H54 (cell line): ENCODE measurements around the gene GPR63.
"Not testable (repeated sequence)": the region's sequence is repeated elsewhere in the genome, so short reads cannot be mapped to it uniquely, and the experiment has no call there.

Source experiments
- DNase-seq: peaks from one replicate; pipeline ENCODE4 v3.0.0; 2011; ENCODE audit warnings: low spot score, mixed read lengths; ENCODE audit not compliant: insufficient read length
- FAIRE-seq: peaks from 3 replicates; lab custom pipeline; 2011; peaks lifted over from hg19 to GRCh38; lab: Jason Lieb, UNC
- POLR2A ChIP-seq: IDR thresholded peaks from 2 replicates; pipeline ENCODE4 v1.6.1; 2011; ENCODE audit warnings: low read depth, mild to moderate bottlenecking, low read length

The GPR63 gene

GRCh38 chr6:96837081-96837971 is at the start of gene GPR63:
GPR63 (minus strand) TSS chr6:96837477; CDS start chr6:96799731, 37,746 bp downstream.
- DNase-seq = peak; percentile 9
- TF ChIP-seq POLR2A = peak; percentile 73
- FAIRE-seq = no peak

- FAIRE-seq (no peak), DNase-seq (no peak)
- no peak for TF ChIP-seq POLR2A
Measured at GRCh38 chr6:96886519-96886918, 49.2 kb upstream of the GPR63 start.

GRCh38 chr6:96885187-96885631 is 47.9 kb upstream of the GPR63 start:
- FAIRE-seq, DNase-seq: not testable (repeated sequence)

- DNase-seq = no peak
- no peak for TF ChIP-seq POLR2A
- FAIRE-seq = no peak
Measured at GRCh38 chr6:96878143-96878542, 40.9 kb upstream of the GPR63 start.

- no peak for FAIRE-seq
- DNase-seq = no peak
- no peak for TF ChIP-seq POLR2A
Measured at GRCh38 chr6:96876886-96877545, 39.7 kb upstream of the GPR63 start.

- FAIRE-seq (no peak), DNase-seq (no peak)
- no peak for TF ChIP-seq POLR2A
Measured at GRCh38 chr6:96872976-96873375, 35.7 kb upstream of the GPR63 start.

GRCh38 chr6:96865055-96865405 is 27.8 kb upstream of the GPR63 start:
- FAIRE-seq = no peak
- DNase-seq = no peak
- TF ChIP-seq POLR2A = no peak

GRCh38 chr6:96864216-96865054 is 27.2 kb upstream of the GPR63 start:
- no peak for FAIRE-seq
- TF ChIP-seq POLR2A = no peak
- DNase-seq = no peak

GRCh38 chr6:96862560-96862959 is 25.3 kb upstream of the GPR63 start:
- DNase-seq = no peak
- no peak for TF ChIP-seq POLR2A
- FAIRE-seq = no peak

- no peak for FAIRE-seq
- no peak for TF ChIP-seq POLR2A
- DNase-seq = no peak
Measured at GRCh38 chr6:96861588-96861987, 24.3 kb upstream of the GPR63 start.

GRCh38 chr6:96856856-96857255 is 19.6 kb upstream of the GPR63 start:
- TF ChIP-seq POLR2A = no peak
- FAIRE-seq = no peak
- no peak for DNase-seq

GRCh38 chr6:96853083-96853482 is 15.8 kb upstream of the GPR63 start:
- TF ChIP-seq POLR2A = no peak
- DNase-seq = no peak
- FAIRE-seq = no peak

- FAIRE-seq = no peak
Measured at GRCh38 chr6:96852605-96853004, 15.3 kb upstream of the GPR63 start.

GRCh38 chr6:96851858-96852257 is 14.6 kb upstream of the GPR63 start:
- no peak for FAIRE-seq
- DNase-seq = no peak

More at GRCh38 chr6:96852605-96853004, 15.3 kb upstream of the GPR63 start:
- no peak for DNase-seq
- no peak for TF ChIP-seq POLR2A

More at GRCh38 chr6:96851858-96852257, 14.6 kb upstream of the GPR63 start:
- no peak for TF ChIP-seq POLR2A
